Esophagus muscularis mucosa (tissue), 4 donors: ENCODE measurements around the gene BCL2L1.

Source experiments
- CTCF ChIP-seq, 3 experiments: fragments of 200-600 bp in 2 of 3; fragments of 450-650 bp in 1 of 3; sonication (generic) in 2 of 3; IDR thresholded peaks; one replicate each; pipeline ENCODE4 v1.5.1; 2017 to 2019; ENCODE audit warnings: antibody characterized with exemption in 3 of 3, mild to moderate bottlenecking in 2 of 3, moderate library complexity in 1 of 3
- EP300 ChIP-seq: sonication (generic); formaldehyde crosslinking; IDR thresholded peaks from one replicate; pipeline ENCODE4 v1.6.1; 2017; ENCODE audit warnings: antibody characterized with exemption
- POLR2A ChIP-seq: fragments of 450-650 bp; IDR thresholded peaks from one replicate; pipeline ENCODE4 v1.6.1; 2017; ENCODE audit warnings: antibody characterized with exemption, moderate library complexity, mild to moderate bottlenecking, low read depth
- POLR2AphosphoS5 ChIP-seq, 2 donors: sonication (generic); formaldehyde crosslinking; IDR thresholded peaks; one replicate each; pipeline ENCODE4 v1.6.1; 2017; ENCODE audit warnings: antibody characterized with exemption in 2 of 2

DNA sequence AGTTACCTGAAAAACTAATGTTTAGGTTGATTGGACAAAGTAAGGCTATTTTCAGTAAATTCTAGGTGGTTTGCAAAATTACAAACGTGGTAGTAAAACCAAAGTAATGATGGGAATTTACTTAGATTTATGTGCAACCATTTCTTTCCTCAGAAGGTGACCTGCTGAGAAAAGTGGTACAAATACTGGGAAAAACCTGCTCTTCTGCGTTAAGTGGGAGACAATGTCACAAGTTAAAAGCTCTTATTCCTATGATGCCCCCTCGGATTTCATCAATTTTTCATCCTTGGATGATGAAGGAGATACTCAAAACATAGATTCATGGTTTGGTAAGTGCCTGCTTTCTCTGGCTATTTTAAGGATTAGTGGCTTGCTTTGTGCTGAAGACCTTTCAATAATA lies 34.6 kb upstream of the BCL2L1 start:
- TF ChIP-seq CTCF (IDR thresholded peaks at IDR 0.05) (no peak), POLR2AphosphoS5 (IDR thresholded peaks at IDR 0.05) (no peak), POLR2A (no peak), EP300 (no peak)
